ENCODE results near the gene EXOC3.
"Not testable (repeated sequence)": the region's sequence is repeated elsewhere in the genome, so short reads cannot be mapped to it uniquely, and the experiment has no call there.

DNA sequence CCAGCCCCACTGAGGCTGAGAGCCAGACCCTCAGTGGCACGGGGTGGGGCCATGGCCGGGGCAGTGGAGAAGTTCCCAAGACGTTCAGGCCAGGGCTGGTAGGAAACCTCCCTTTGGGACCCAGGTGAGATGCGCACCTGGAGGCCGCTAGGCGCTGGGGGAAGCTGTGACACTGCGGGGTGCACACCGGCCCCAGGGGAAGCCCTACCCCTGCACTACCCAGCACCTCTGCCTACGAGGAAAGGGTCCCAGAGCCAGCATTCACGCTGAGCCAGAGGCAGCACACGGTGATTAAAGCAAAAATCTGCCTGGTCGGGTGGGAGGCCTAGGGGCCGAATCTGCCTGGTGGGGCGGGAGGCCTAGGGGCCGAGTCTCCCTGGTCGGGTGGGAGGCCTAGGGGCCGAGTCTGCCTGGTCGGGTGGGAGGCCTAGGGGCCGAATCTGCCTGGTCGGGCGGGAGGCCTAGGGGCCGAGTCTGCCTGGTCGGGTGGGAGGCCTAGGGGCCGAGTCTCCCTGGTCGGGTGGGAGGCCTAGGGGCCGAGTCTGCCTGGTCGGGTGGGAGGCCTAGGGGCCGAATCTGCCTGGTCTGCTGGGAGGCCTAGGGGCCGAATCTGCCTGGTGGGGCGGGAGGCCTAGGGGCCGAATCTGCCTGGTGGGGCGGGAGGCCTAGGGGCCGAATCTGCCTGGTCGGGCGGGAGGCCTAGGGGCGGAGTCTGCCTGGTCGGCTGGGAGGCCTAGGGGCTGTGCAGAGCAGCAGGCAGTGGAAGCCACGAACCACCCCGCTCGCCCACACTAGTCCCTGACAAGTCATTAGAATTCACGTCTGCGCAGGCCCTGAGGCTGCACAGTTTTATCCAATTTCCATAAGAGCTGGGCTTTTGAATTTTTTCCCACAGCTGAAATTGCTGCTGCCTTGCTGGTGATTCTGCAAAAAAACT lies 27.7 kb upstream of the EXOC3 start:
- TF ChIP-seq, protein P1, sequence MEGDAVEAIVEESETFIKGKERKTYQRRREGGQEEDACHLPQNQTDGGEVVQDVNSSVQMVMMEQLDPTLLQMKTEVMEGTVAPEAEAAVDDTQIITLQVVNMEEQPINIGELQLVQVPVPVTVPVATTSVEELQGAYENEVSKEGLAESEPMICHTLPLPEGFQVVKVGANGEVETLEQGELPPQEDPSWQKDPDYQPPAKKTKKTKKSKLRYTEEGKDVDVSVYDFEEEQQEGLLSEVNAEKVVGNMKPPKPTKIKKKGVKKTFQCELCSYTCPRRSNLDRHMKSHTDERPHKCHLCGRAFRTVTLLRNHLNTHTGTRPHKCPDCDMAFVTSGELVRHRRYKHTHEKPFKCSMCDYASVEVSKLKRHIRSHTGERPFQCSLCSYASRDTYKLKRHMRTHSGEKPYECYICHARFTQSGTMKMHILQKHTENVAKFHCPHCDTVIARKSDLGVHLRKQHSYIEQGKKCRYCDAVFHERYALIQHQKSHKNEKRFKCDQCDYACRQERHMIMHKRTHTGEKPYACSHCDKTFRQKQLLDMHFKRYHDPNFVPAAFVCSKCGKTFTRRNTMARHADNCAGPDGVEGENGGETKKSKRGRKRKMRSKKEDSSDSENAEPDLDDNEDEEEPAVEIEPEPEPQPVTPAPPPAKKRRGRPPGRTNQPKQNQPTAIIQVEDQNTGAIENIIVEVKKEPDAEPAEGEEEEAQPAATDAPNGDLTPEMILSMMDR (IDR thresholded peaks at IDR 0.05), result not testable (repeated sequence)
- not testable (repeated sequence) for TF ChIP-seq POLR2A (IDR thresholded peaks at IDR 0.05)
